IMR-90 (cell line): ENCODE measurements around the gene MRM1.

Experiments used
- BHLHE40 ChIP-seq: fragments of 150-350 bp; IDR thresholded peaks from 2 replicates; pipeline ENCODE4 v1.6.1; 2016; ENCODE audit warnings: mild to moderate bottlenecking, low read depth, low read length
- CEBPB ChIP-seq: IDR thresholded peaks from 2 replicates; pipeline ENCODE4 v1.6.1; 2012; ENCODE audit warnings: low read depth, low read length, improper control_type of control experiment
- FOS ChIP-seq: fragments of 150-350 bp; IDR thresholded peaks from 2 replicates; pipeline ENCODE4 v1.6.1; 2016; ENCODE audit warnings: low read depth, low read length
- MAZ ChIP-seq: IDR thresholded peaks from 2 replicates; pipeline ENCODE4 v1.6.1; 2012; ENCODE audit warnings: low read depth, mild to moderate bottlenecking, low read length, improper control_type of control experiment, moderate library complexity, borderline replicate concordance
- MXI1 ChIP-seq: IDR thresholded peaks from 2 replicates; pipeline ENCODE4 v1.6.1; 2012; ENCODE audit warnings: low read depth, mild to moderate bottlenecking, low read length, moderate library complexity, borderline replicate concordance
- POLR2A ChIP-seq: IDR thresholded peaks from 2 replicates; pipeline ENCODE4 v1.6.1; 2012; ENCODE audit warnings: mild to moderate bottlenecking, low read depth, low read length
- RAD21 ChIP-seq: IDR thresholded peaks from 2 replicates; pipeline ENCODE4 v1.6.1; 2012; ENCODE audit warnings: low read length, improper control_type of control experiment
- RFX5 ChIP-seq: IDR thresholded peaks from 2 replicates; pipeline ENCODE4 v1.8.0; 2012; ENCODE audit warnings: low read depth, mild to moderate bottlenecking, low read length, moderate library complexity
- TF ChIP-seq, protein P1 (sequence below): conservative IDR thresholded peaks from 2 replicates; pipeline ENCODE4 v1.5.1; 2012; ENCODE audit warnings: mild to moderate bottlenecking, low read depth, low read length, improper control_type of control experiment
- TF ChIP-seq, protein P2 (sequence below): fragments of 150-350 bp; IDR thresholded peaks from 2 replicates; pipeline ENCODE4 v1.6.1; 2017; ENCODE audit warnings: mild to moderate bottlenecking, antibody characterized with exemption, low read length, low read depth
- TF ChIP-seq, protein P3 (sequence below): fragments of 150-350 bp; IDR thresholded peaks from 2 replicates; pipeline ENCODE4 v1.6.1; 2016; ENCODE audit warnings: low read depth, mild to moderate bottlenecking, low read length, moderate library complexity, borderline replicate concordance

DNA sequence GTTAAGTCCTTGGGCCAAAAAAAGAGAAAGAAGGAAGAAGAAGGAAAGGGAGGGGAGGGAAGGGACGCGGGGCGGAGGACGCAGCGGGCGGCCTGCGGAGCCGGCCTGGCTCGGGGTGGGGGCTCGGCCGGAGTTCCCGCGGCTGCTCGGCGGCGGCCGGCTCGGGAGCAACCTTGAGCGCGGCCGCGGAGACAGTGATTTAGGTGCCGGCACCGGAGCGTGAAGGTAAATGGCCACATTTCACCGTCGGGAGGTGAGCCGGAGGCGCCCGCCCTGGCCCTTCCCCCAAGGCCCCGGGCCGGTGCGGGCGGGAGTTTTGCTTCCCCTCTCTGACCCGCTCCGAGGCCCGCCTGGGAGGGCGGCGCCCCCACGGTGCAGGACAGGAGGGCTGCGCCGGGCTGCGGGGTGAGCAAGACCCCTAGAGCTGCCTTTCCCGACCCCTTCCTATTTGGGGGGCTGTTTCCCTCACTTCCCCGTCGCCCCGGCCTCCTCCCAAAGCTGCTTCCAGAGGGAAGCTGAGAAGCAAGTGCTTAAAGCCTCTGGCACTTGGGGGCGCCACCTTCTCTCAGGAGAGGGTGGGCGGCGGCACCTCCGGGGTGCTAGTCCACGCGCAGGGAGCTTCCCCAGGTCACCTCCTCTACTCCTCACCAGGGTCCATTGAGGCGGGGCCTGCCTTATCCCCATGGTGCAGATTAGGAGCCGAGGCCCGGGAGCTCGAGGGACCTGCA lies 56.5 kb downstream of the MRM1 start:
- TF ChIP-seq RFX5 (no peak), POLR2A (no peak), MXI1 (no peak), RAD21 (no peak), FOS (no peak), BHLHE40 (no peak), CEBPB (no peak), MAZ (no peak; the same call in 1 of the 2 replicates)
- TF ChIP-seq, protein P1, sequence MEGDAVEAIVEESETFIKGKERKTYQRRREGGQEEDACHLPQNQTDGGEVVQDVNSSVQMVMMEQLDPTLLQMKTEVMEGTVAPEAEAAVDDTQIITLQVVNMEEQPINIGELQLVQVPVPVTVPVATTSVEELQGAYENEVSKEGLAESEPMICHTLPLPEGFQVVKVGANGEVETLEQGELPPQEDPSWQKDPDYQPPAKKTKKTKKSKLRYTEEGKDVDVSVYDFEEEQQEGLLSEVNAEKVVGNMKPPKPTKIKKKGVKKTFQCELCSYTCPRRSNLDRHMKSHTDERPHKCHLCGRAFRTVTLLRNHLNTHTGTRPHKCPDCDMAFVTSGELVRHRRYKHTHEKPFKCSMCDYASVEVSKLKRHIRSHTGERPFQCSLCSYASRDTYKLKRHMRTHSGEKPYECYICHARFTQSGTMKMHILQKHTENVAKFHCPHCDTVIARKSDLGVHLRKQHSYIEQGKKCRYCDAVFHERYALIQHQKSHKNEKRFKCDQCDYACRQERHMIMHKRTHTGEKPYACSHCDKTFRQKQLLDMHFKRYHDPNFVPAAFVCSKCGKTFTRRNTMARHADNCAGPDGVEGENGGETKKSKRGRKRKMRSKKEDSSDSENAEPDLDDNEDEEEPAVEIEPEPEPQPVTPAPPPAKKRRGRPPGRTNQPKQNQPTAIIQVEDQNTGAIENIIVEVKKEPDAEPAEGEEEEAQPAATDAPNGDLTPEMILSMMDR: no peak
- TF ChIP-seq, protein P2, sequence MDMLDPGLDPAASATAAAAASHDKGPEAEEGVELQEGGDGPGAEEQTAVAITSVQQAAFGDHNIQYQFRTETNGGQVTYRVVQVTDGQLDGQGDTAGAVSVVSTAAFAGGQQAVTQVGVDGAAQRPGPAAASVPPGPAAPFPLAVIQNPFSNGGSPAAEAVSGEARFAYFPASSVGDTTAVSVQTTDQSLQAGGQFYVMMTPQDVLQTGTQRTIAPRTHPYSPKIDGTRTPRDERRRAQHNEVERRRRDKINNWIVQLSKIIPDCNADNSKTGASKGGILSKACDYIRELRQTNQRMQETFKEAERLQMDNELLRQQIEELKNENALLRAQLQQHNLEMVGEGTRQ: no peak
- TF ChIP-seq, protein P3, sequence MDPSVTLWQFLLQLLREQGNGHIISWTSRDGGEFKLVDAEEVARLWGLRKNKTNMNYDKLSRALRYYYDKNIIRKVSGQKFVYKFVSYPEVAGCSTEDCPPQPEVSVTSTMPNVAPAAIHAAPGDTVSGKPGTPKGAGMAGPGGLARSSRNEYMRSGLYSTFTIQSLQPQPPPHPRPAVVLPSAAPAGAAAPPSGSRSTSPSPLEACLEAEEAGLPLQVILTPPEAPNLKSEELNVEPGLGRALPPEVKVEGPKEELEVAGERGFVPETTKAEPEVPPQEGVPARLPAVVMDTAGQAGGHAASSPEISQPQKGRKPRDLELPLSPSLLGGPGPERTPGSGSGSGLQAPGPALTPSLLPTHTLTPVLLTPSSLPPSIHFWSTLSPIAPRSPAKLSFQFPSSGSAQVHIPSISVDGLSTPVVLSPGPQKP: no peak
